HCT116 (cell line): Measurements from ENCODE around the gene STAT4. TPM values are rescaled to one million over a fixed set of nuclear protein-coding genes. Genes with fewer than 3 reads are reported as not detected.

Experiments
- ATAC-seq: fragments of 200-7000 bp; cut with Tn5 transposase; 2 replicates; pipeline ENCODE4 v1.9.1; 2020; ENCODE audit warnings: mild to moderate bottlenecking, moderate library complexity
- BruUV-seq: library from RNA; stranded (reverse); fragments of 400-500 nt; replicated peaks from 2 replicates; lab custom pipeline; 2021; lab: Mats Ljungman, UMichigan
- CTCF ChIA-PET: fragments of 300-600 bp; sonication (Branson Sonifier 250); formaldehyde crosslinking; loops from one replicate; lab custom pipeline; 2021; ENCODE audit warnings: antibody characterized with exemption; lab: Charles Lee
- POLR2A ChIA-PET: fragments of 300-600, 350-600 bp; sonication (Branson Sonifier 250); formaldehyde crosslinking; loops from one replicate; lab custom pipeline; 2021; ENCODE audit warnings: antibody characterized with exemption; lab: Charles Lee
- RAD21 ChIA-PET, 2 experiments: fragments of 300-600 bp; sonication (Branson Sonifier 250); formaldehyde crosslinking; loops; one replicate each; lab custom pipeline; 2023; ENCODE audit warnings: low total read pairs in 2 of 2; ENCODE audit not compliant: uncharacterized antibody in 2 of 2, unreplicated experiment in 2 of 2, low non-redundant PET in 1 of 2; lab: Charles Lee
- DNase-seq: peaks from one replicate; pipeline ENCODE4 v3.0.0-alpha.2; 2010; ENCODE audit warnings: low read depth, low spot score
- H2AFZ ChIP-seq: fragments of 200-600 bp; shearing (Covaris generic), sonication (generic); 2 replicates; pipeline ENCODE4 v1.6.1; 2017; ENCODE audit warnings: low read depth, mixed run types, mixed read lengths, antibody characterized with exemption, low read length; ENCODE audit not compliant: poor library complexity, severe bottlenecking
- H3K27ac ChIP-seq: 2 replicates; pipeline ENCODE4 v1.5.1; 2012; ENCODE audit warnings: low read depth, low read length
- H3K27me3 ChIP-seq: fragments of 200-600 bp; sonication (generic); 2 replicates; pipeline ENCODE4 v1.6.1; 2016; ENCODE audit warnings: mixed run types, low read length, mixed read lengths; ENCODE audit not compliant: insufficient read depth
- H3K36me3 ChIP-seq, 2 experiments: fragments of 200-500 bp in 1 of 2; fragments of 200-600 bp in 1 of 2; sonication (Bioruptor generic) in 1 of 2; sonication (generic) in 1 of 2; 2 replicates each; pipeline versions ENCODE4 v1.5.1 to v1.6.1; 2014 to 2016; ENCODE audit warnings: low read length in 2 of 2, inconsistent platforms in 1 of 2, mixed read lengths in 1 of 2, mixed run types in 1 of 2; ENCODE audit not compliant: insufficient read depth in 2 of 2, control insufficient read depth in 1 of 2
- H3K4me1 ChIP-seq, 2 experiments: fragments of 200-600 bp in 1 of 2; sonication (generic) in 1 of 2; 2 replicates each; pipeline versions ENCODE4 v1.5.1 to v1.6.1; 2012 to 2017; ENCODE audit warnings: low read length in 2 of 2, inconsistent platforms in 1 of 2, mild to moderate bottlenecking in 1 of 2, mixed read lengths in 1 of 2, mixed run types in 1 of 2, moderate library complexity in 1 of 2; ENCODE audit not compliant: insufficient read depth in 2 of 2, control insufficient read depth in 1 of 2
- H3K4me2 ChIP-seq: fragments of 200-600 bp; sonication (generic); 2 replicates; pipeline ENCODE4 v1.6.1; 2017; ENCODE audit warnings: mixed run types, low read length, mixed read lengths
- H3K4me3 ChIP-seq, 2 experiments: fragments of 200-600 bp in 1 of 2; sonication (generic) in 1 of 2; replicated peaks in 1 of 2; 2 replicates each; pipeline ENCODE4 v1.5.1; 2011 to 2016; ENCODE audit warnings: low read length in 2 of 2, control low read depth in 1 of 2, low read depth in 1 of 2, mild to moderate bottlenecking in 1 of 2, mixed read lengths in 1 of 2, mixed run types in 1 of 2
- H3K79me2 ChIP-seq: fragments of 200-600 bp; sonication (generic); 2 replicates; pipeline ENCODE4 v1.6.1; 2017; ENCODE audit warnings: mild to moderate bottlenecking, mixed run types, low read length, moderate library complexity, mixed read lengths; ENCODE audit not compliant: insufficient read depth
- H3K9ac ChIP-seq: fragments of 200-600 bp; sonication (generic); 2 replicates; pipeline ENCODE4 v1.6.1; 2016; ENCODE audit warnings: low read length, mixed read lengths
- H3K9me2 ChIP-seq: fragments of 200-600 bp; sonication (generic), shearing (Covaris generic); 2 replicates; pipeline ENCODE4 v1.6.1; 2017; ENCODE audit warnings: mixed run types, mild to moderate bottlenecking, moderate library complexity; ENCODE audit not compliant: insufficient read depth
- H3K9me3 ChIP-seq, 2 experiments: fragments of 200-500 bp in 1 of 2; fragments of 200-600 bp in 1 of 2; sonication (Bioruptor generic) in 1 of 2; sonication (generic) in 1 of 2; 2 replicates each; pipeline ENCODE4 v1.6.1; 2014 to 2017; ENCODE audit warnings: low read length in 2 of 2, mixed read lengths in 2 of 2, inconsistent platforms in 1 of 2, low read depth in 1 of 2, mild to moderate bottlenecking in 1 of 2, mixed run types in 1 of 2, moderate library complexity in 1 of 2; ENCODE audit not compliant: control insufficient read depth in 1 of 2, insufficient read depth in 1 of 2
- H4K20me1 ChIP-seq: fragments of 200-600 bp; sonication (generic), shearing (Covaris generic); 2 replicates; pipeline ENCODE4 v1.6.1; 2017; ENCODE audit warnings: mixed run types, mild to moderate bottlenecking, moderate library complexity; ENCODE audit not compliant: insufficient read depth
- CBX3 ChIP-seq: IDR thresholded peaks from 2 replicates; pipeline ENCODE4 v1.6.1; 2012; ENCODE audit warnings: low read depth
- EGR1 ChIP-seq: IDR thresholded peaks from 2 replicates; pipeline ENCODE4 v1.6.1; 2012; ENCODE audit warnings: low read depth
- ELF1 ChIP-seq: IDR thresholded peaks from 2 replicates; pipeline ENCODE4 v1.6.1; 2012; ENCODE audit warnings: low read depth, borderline replicate concordance
- EZH2phosphoT487 ChIP-seq: fragments of 200-600 bp; IDR thresholded peaks from 2 replicates; pipeline ENCODE4 v1.6.1; 2018; ENCODE audit warnings: antibody characterized with exemption, borderline replicate concordance
- FOSL1 ChIP-seq: IDR thresholded peaks from 2 replicates; pipeline ENCODE4 v1.6.1; 2012; ENCODE audit warnings: low read depth
- MAX ChIP-seq: IDR thresholded peaks from 2 replicates; pipeline ENCODE4 v1.6.1; 2012
- POLR2A ChIP-seq: IDR thresholded peaks from 2 replicates; pipeline ENCODE4 v1.7.0; 2011; ENCODE audit warnings: borderline replicate concordance; ENCODE audit not compliant: insufficient read depth, insufficient read length; ENCODE audit errors: extremely low read depth
- POLR2AphosphoS5 ChIP-seq: IDR thresholded peaks from 2 replicates; pipeline ENCODE4 v1.6.1; 2011; ENCODE audit warnings: mild to moderate bottlenecking, low read depth, low read length, moderate library complexity
- REST ChIP-seq: IDR thresholded peaks from 2 replicates; pipeline ENCODE4 v1.6.1; 2012; ENCODE audit warnings: low read depth
- SP1 ChIP-seq: IDR thresholded peaks from 2 replicates; pipeline ENCODE4 v1.6.1; 2012; ENCODE audit warnings: low read depth
- TCF7L2 ChIP-seq: IDR thresholded peaks from 2 replicates; pipeline ENCODE4 v1.7.0; 2011; ENCODE audit warnings: borderline replicate concordance, inconsistent platforms; ENCODE audit not compliant: insufficient read depth, insufficient read length; ENCODE audit errors: extremely low read depth
- ZBTB33 ChIP-seq: IDR thresholded peaks from 2 replicates; pipeline ENCODE4 v1.6.1; 2011; ENCODE audit warnings: mild to moderate bottlenecking, low read length, moderate library complexity; ENCODE audit not compliant: insufficient replicate concordance; ENCODE audit errors: extremely low read depth
- ZNF274 ChIP-seq: fragments of 200-500 bp; sonication (Bioruptor generic); IDR thresholded peaks from 2 replicates; pipeline ENCODE4 v1.6.1; 2014; ENCODE audit warnings: mild to moderate bottlenecking, low read depth, low read length, inconsistent platforms
- intact Hi-C: fragments of 100-400 bp; cut with micrococcal nuclease; formaldehyde crosslinking; loops from 2 replicates; pipeline ENCODE4 v1.10.0; 2022
- total RNA-seq: library from RNA; stranded (reverse); gene quantifications from one replicate; pipeline ENCODE4 v1.2.1, GENCODE V29; 2021; ENCODE audit not compliant: unreplicated experiment

Gene STAT4
- total RNA-seq, 1 experiment from 2014 or later: 2.0 TPM

- peaks cover 0 to 8% of the 10 kb centered on the region in 2 experiments; a peak in 1 of 4 replicates for H3K4me1 ChIP-seq
- H4K20me1 ChIP-seq: no peaks in the 10 kb centered on the region
- no peak overlapping the region for H3K9ac ChIP-seq
- DNase-seq (no peak), ATAC-seq (no peak)
- RAD21 ChIA-PET: interaction anchor here in 1 of 2 experiments (1.8 to 2.6 kb wide), 2 partner anchors 104 to 471 kb away, joined by 8 to 18 read pairs; no protein-coding TSS in a partner anchor
- BruUV-seq: no TSS peak
- H2AFZ ChIP-seq: no peak overlapping the region
- POLR2A ChIA-PET: interaction anchor here (1.9 kb wide), 1 partner anchor 104 kb away, joined by 9 read pairs; no protein-coding TSS in a partner anchor
- intact Hi-C loops: loop anchor here (5.0 kb wide), 1 partner anchor 451 kb away; no protein-coding TSS in a partner anchor
- H3K9me2 ChIP-seq: no peaks in the 10 kb centered on the region
- no peaks in the 10 kb centered on the region for H3K27me3 ChIP-seq
- H3K36me3 ChIP-seq: no peaks in the 10 kb centered on the region
- H3K27ac ChIP-seq: no peak overlapping the region
- no peak overlapping the region for H3K4me3 ChIP-seq
- no peak overlapping the region for H3K4me2 ChIP-seq
- H3K79me2 ChIP-seq: no peaks in the 10 kb centered on the region
- H3K9me3 ChIP-seq: no peaks in the 10 kb centered on the region
- TF ChIP-seq SP1 (no peak), POLR2AphosphoS5 (no peak), ELF1 (no peak), TCF7L2 (no peak), EGR1 (no peak)
- CTCF ChIA-PET: interaction anchor here (1.4 to 7.3 kb wide), 11 partner anchors 9 to 470 kb away, joined by 3 to 171 read pairs (median 16); partner anchors contain the start of gene STAT4
These were observed 99.6 kb downstream of the STAT4 start for GRCh38 chr2:191051177-191051576.

- no peaks in the 10 kb centered on the region for H3K36me3 ChIP-seq
- H3K4me1 ChIP-seq: peaks cover 0 to 8% of the 10 kb centered on the region in 2 experiments; a peak in 1 of 4 replicates
- no peaks in the 10 kb centered on the region for H3K9me3 ChIP-seq
- H4K20me1 ChIP-seq: no peaks in the 10 kb centered on the region
- DNase-seq: no peak
- no peak overlapping the region for H3K27ac ChIP-seq
- H3K9ac ChIP-seq: no peak overlapping the region
- H3K4me2 ChIP-seq: no peak overlapping the region
- no TSS peak for BruUV-seq
- H2AFZ ChIP-seq: no peak overlapping the region
- CTCF ChIA-PET: interaction anchor here (1.9 to 7.3 kb wide), 6 partner anchors 9 to 452 kb away, joined by 8 to 171 read pairs (median 25); partner anchors contain the start of gene STAT4
- H3K79me2 ChIP-seq: no peaks in the 10 kb centered on the region
- POLR2A ChIA-PET: interaction anchor here (1.8 kb wide), 1 partner anchor 9 kb away, joined by 5 read pairs; no protein-coding TSS in a partner anchor
- no peak for ATAC-seq
- H3K9me2 ChIP-seq: no peaks in the 10 kb centered on the region
- intact Hi-C loops: loop anchor here (5.0 kb wide), 1 partner anchor 452 kb away; no protein-coding TSS in a partner anchor
- H3K27me3 ChIP-seq: no peaks in the 10 kb centered on the region
- RAD21 ChIA-PET: interaction anchor here in 1 of 2 experiments (1.8 to 2.6 kb wide), 2 partner anchors 105 to 471 kb away, joined by 8 to 18 read pairs; no protein-coding TSS in a partner anchor
- H3K4me3 ChIP-seq: no peak overlapping the region
- TF ChIP-seq ZNF274 (no peak), CBX3 (no peak), POLR2A (no peak), TCF7L2 (no peak), ZBTB33 (no peak), FOSL1 (no peak), MAX (no peak), REST (no peak), EGR1 (no peak), POLR2AphosphoS5 (no peak), EZH2phosphoT487 (no peak), SP1 (no peak)
These were observed 100.2 kb downstream of the STAT4 start for GRCh38 chr2:191050640-191050987.
